NT2/D1 (cell line): ENCODE data around the gene C9orf43.

Experiments used
- SUZ12 ChIP-seq: IDR thresholded peaks from 2 replicates; pipeline ENCODE4 v1.6.1; 2011; ENCODE audit not compliant: insufficient read length, insufficient read depth; ENCODE audit errors: extremely low read depth
- YY1 ChIP-seq: IDR thresholded peaks from 2 replicates; pipeline ENCODE4 v1.6.1; 2011; ENCODE audit not compliant: insufficient read length, insufficient read depth

- TF ChIP-seq YY1, result no peak
- TF ChIP-seq SUZ12, result no peak
Measured at GRCh38 chr9:113425072-113425471, 14.5 kb downstream of the C9orf43 start.
